IMR-90 (cell line): ENCODE measurements around the gene KIF22. TPM values are rescaled to one million over a fixed set of nuclear protein-coding genes. Genes with fewer than 3 reads are reported as not detected.
A peak's percentile ranks its signal among the peaks of the same experiment; 100 is the strongest.

Experiments used
- ATAC-seq: fragments of 200-7000 bp; cut with Tn5 transposase; 2 replicates; pipeline ENCODE4 v1.9.1; 2020; ENCODE audit warnings: low read depth, mild to moderate bottlenecking, moderate library complexity
- BruUV-seq: library from RNA; stranded (reverse); fragments of 400-500 nt; replicated peaks from 2 replicates; lab custom pipeline; 2021; lab: Mats Ljungman, UMichigan
- CTCF ChIA-PET: fragments of 300-600 bp; formaldehyde crosslinking; extraction: SDS; loops from one replicate; lab custom pipeline; 2021; ENCODE audit warnings: antibody characterized with exemption; lab: Yijun Ruan, JAX
- POLR2A ChIA-PET: fragments of 300-600 bp; sonication (Branson Sonifier 250); formaldehyde crosslinking; loops from one replicate; lab custom pipeline; 2022; ENCODE audit warnings: antibody characterized with exemption; ENCODE audit not compliant: unreplicated experiment; lab: Charles Lee
- DNase-seq: peaks from one replicate; pipeline ENCODE4 v3.0.0; 2013
- H2AFZ ChIP-seq: replicated peaks from 2 replicates; pipeline ENCODE3; 2013; ENCODE audit warnings: low read length, mild to moderate bottlenecking; ENCODE audit not compliant: poor library complexity
- H2AK5ac ChIP-seq: 2 replicates; pipeline ENCODE4 v1.6.1; 2013; ENCODE audit warnings: low read depth, low read length, inconsistent platforms
- H2AK9ac ChIP-seq: replicated peaks from 2 replicates; pipeline ENCODE3; 2013; ENCODE audit warnings: mild to moderate bottlenecking, low read depth, low read length, moderate library complexity; ENCODE audit not compliant: poor library complexity
- H2BK120ac ChIP-seq: 2 replicates; pipeline ENCODE4 v1.6.1; 2013; ENCODE audit warnings: low read depth, low read length, inconsistent platforms
- H2BK15ac ChIP-seq: 3 replicates; pipeline ENCODE4 v1.6.1; 2013; ENCODE audit warnings: low read depth, low read length, inconsistent platforms
- H2BK20ac ChIP-seq: 2 replicates; pipeline ENCODE4 v1.6.1; 2013; ENCODE audit warnings: low read depth, mild to moderate bottlenecking, inconsistent platforms, low read length, moderate library complexity
- H2BK5ac ChIP-seq: 2 replicates; pipeline ENCODE4 v1.6.1; 2013; ENCODE audit warnings: mild to moderate bottlenecking, low read depth, low read length, inconsistent platforms; ENCODE audit not compliant: poor library complexity, severe bottlenecking
- H3K14ac ChIP-seq: replicated peaks from 2 replicates; pipeline ENCODE4 v1.6.1; 2013; ENCODE audit warnings: low read depth, low read length, inconsistent platforms
- H3K18ac ChIP-seq: 2 replicates; pipeline ENCODE4 v1.6.1; 2013; ENCODE audit warnings: low read depth, low read length, control low read depth
- H3K23ac ChIP-seq: 2 replicates; pipeline ENCODE4 v1.6.1; 2013; ENCODE audit warnings: low read depth, low read length, inconsistent platforms
- H3K27ac ChIP-seq: 2 replicates; pipeline ENCODE4 v1.5.1; 2013; ENCODE audit warnings: mild to moderate bottlenecking, control low read depth, low read length; ENCODE audit not compliant: insufficient read depth
- H3K27me3 ChIP-seq: 2 replicates; pipeline ENCODE4 v1.6.1; 2013; ENCODE audit warnings: low read length; ENCODE audit not compliant: control insufficient read depth, insufficient read depth
- H3K36me3 ChIP-seq: 2 replicates; pipeline ENCODE4 v1.6.1; 2013; ENCODE audit warnings: low read length, mixed read lengths; ENCODE audit not compliant: control insufficient read depth, insufficient read depth
- H3K4ac ChIP-seq: 2 replicates; pipeline ENCODE4 v1.6.1; 2013; ENCODE audit warnings: low read depth, low read length, inconsistent platforms
- H3K4me1 ChIP-seq: 2 replicates; pipeline ENCODE4 v1.6.1; 2013; ENCODE audit warnings: low read length, mixed read lengths; ENCODE audit not compliant: control insufficient read depth, insufficient read depth
- H3K4me2 ChIP-seq: 2 replicates; pipeline ENCODE4 v1.6.1; 2013; ENCODE audit warnings: low read depth, mild to moderate bottlenecking, control low read depth, low read length, moderate library complexity
- H3K4me3 ChIP-seq: 2 replicates; pipeline ENCODE4 v1.5.1; 2013; ENCODE audit warnings: low read depth, mild to moderate bottlenecking, control low read depth, low read length, moderate library complexity; ENCODE audit not compliant: insufficient read depth
- H3K56ac ChIP-seq: 2 replicates; pipeline ENCODE4 v1.6.1; 2013; ENCODE audit warnings: low read length, inconsistent platforms; ENCODE audit not compliant: insufficient read depth; ENCODE audit errors: extremely low read depth
- H3K79me1 ChIP-seq, 2 experiments: 2 replicates each; pipeline ENCODE4 v1.6.1; 2013; ENCODE audit warnings: low read length in 2 of 2, inconsistent platforms in 1 of 2, low read depth in 1 of 2
- H3K9ac ChIP-seq: 2 replicates; pipeline ENCODE4 v1.6.1; 2013; ENCODE audit warnings: low read depth, low read length, control low read depth
- H3K9me1 ChIP-seq: 2 replicates; pipeline ENCODE4 v1.6.1; 2013; ENCODE audit warnings: low read length, inconsistent platforms; ENCODE audit not compliant: insufficient read depth
- H3K9me3 ChIP-seq: 2 replicates; pipeline ENCODE4 v1.6.1; 2013; ENCODE audit warnings: low read length; ENCODE audit not compliant: control insufficient read depth, insufficient read depth
- H4K20me1 ChIP-seq: 2 replicates; pipeline ENCODE4 v1.6.1; 2013; ENCODE audit warnings: low read length, inconsistent platforms; ENCODE audit not compliant: insufficient read depth
- H4K5ac ChIP-seq: 2 replicates; pipeline ENCODE4 v1.6.1; 2013; ENCODE audit warnings: mild to moderate bottlenecking, low read depth, low read length, control low read depth
- H4K8ac ChIP-seq, 2 experiments: 2 replicates each; pipeline ENCODE4 v1.6.1; 2013; ENCODE audit warnings: low read depth in 2 of 2, low read length in 2 of 2, control low read depth in 1 of 2, inconsistent platforms in 1 of 2
- H4K91ac ChIP-seq: 2 replicates; pipeline ENCODE4 v1.6.1; 2013; ENCODE audit warnings: low read depth, low read length, inconsistent platforms; ENCODE audit not compliant: insufficient read depth
- BHLHE40 ChIP-seq: fragments of 150-350 bp; IDR thresholded peaks from 2 replicates; pipeline ENCODE4 v1.6.1; 2016; ENCODE audit warnings: mild to moderate bottlenecking, low read depth, low read length
- CTCF ChIP-seq: conservative IDR thresholded peaks from 2 replicates; pipeline ENCODE4 v1.5.1; 2012; ENCODE audit warnings: mild to moderate bottlenecking, low read depth, low read length, improper control_type of control experiment
- MAZ ChIP-seq: IDR thresholded peaks from 2 replicates; pipeline ENCODE4 v1.6.1; 2012; ENCODE audit warnings: low read depth, mild to moderate bottlenecking, low read length, improper control_type of control experiment, moderate library complexity, borderline replicate concordance
- MXI1 ChIP-seq: IDR thresholded peaks from 2 replicates; pipeline ENCODE4 v1.6.1; 2012; ENCODE audit warnings: low read depth, mild to moderate bottlenecking, low read length, moderate library complexity, borderline replicate concordance
- POLR2A ChIP-seq: IDR thresholded peaks from 2 replicates; pipeline ENCODE4 v1.6.1; 2012; ENCODE audit warnings: mild to moderate bottlenecking, low read depth, low read length
- RAD21 ChIP-seq: IDR thresholded peaks from 2 replicates; pipeline ENCODE4 v1.6.1; 2012; ENCODE audit warnings: low read length, improper control_type of control experiment
- RFX5 ChIP-seq: IDR thresholded peaks from 2 replicates; pipeline ENCODE4 v1.8.0; 2012; ENCODE audit warnings: low read depth, mild to moderate bottlenecking, low read length, moderate library complexity
- SMC3 ChIP-seq: fragments of 150-350 bp; IDR thresholded peaks from 2 replicates; pipeline ENCODE4 v1.6.1; 2016; ENCODE audit warnings: low read depth, mild to moderate bottlenecking, antibody characterized with exemption, low read length, moderate library complexity
- WGBS, 2 experiments: methylation state at CpG; one replicate each; pipeline versions ENCODE4 v1.1.5 to v1.1.7; 2013; ENCODE audit warnings: missing lambda C conversion rate in 2 of 2; ENCODE audit not compliant: insufficient read length in 1 of 2; ENCODE audit errors: extremely low coverage in 2 of 2; 5-methylcytosine and 5-hydroxymethylcytosine counted together
- dilution Hi-C: fragments of 300-500 bp; cut with HindIII; formaldehyde crosslinking; loops from one replicate; pipeline ENCODE4 v1.14.3; 2018; ENCODE audit warnings: low sequenced_read_pairs; ENCODE audit not compliant: unreplicated experiment
- in situ Hi-C: fragments of 300-500 bp; cut with MboI; formaldehyde crosslinking; loops from 3 replicates; pipeline ENCODE4 v1.14.3; 2019; ENCODE audit warnings: low sequenced_read_pairs, inconsistent platforms, mixed read lengths
- intact Hi-C: fragments of 100-400 bp; cut with micrococcal nuclease; formaldehyde crosslinking; loops from 2 replicates; pipeline ENCODE4 v1.10.0; 2022
- polyA plus RNA-seq, 3 experiments: library from polyadenylated mRNA; depleted of rRNA; stranded (reverse); fragments of >200 nt; gene quantifications; 2 replicates each; pipeline ENCODE4 v1.2.3, GENCODE V29; 2012; ENCODE audit warnings: low replicate concordance in 1 of 3
- total RNA-seq: library from RNA; depleted of rRNA; stranded (reverse); fragments of >200 nt; gene quantifications from 2 replicates; pipeline ENCODE4 v1.2.3, GENCODE V29; 2012
- TF ChIP-seq, protein P1 (sequence below): fragments of 150-350 bp; IDR thresholded peaks from 2 replicates; pipeline ENCODE4 v1.6.1; 2016; ENCODE audit warnings: low read depth, mild to moderate bottlenecking, low read length, moderate library complexity, borderline replicate concordance
- TF ChIP-seq, protein P2 (sequence below): fragments of 150-350 bp; IDR thresholded peaks from 2 replicates; pipeline ENCODE4 v1.6.1; 2017; ENCODE audit warnings: mild to moderate bottlenecking, antibody characterized with exemption, low read length, low read depth

KIF22 gene
- total and polyA plus RNA-seq, 2 of the 4 experiments (the other 2 are of a cell fraction), result 43.0 to 65.1 TPM

DNA sequence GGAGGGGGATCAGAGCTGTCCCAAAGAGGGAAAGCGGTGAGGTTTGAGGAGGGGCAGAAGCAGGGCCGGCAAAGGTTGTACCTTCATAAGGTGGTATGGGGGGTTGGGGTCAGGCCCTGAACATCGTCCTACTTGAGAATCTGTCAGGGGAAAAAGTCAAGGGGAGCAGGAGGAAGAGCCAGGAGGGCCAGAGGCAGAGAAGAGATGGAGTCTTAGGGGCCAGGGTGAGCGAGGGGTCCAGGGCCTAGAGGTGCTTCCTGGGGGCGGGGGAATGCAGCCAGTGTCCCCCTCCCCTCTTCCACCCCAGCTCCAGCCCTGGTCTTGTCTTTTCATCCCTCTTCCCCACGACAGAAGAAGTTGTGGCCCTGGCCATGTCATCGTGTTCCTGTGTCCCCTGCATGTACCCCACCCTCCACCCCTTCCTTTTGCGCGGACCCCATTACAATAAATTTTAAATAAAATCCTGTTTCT lies 20.2 kb downstream of the KIF22 start (continued):
- TF ChIP-seq BHLHE40, result no peak

GRCh38 chr16:29811170-29811895 lies 20.8 kb downstream of the KIF22 start:
- H2BK5ac ChIP-seq, result peak overlapping the region; percentile 37
- H3K79me1 ChIP-seq, result peaks cover 8 to 50% of the 10 kb centered on the region in 2 experiments; a peak in 3 of 4 replicates
- 0% methylated on average over 7 of the region's 31 CpGs; no CpG with 5 or more reads in 1 of the 2 experiments for WGBS, 2 experiments
- peak overlapping the region; percentile 98 for H2AK9ac ChIP-seq
- H3K9ac ChIP-seq, result peak overlapping the region; percentile 55
- H3K36me3 ChIP-seq, result peaks cover 12% of the 10 kb centered on the region
- peak overlapping the region; percentile 83 for H3K27ac ChIP-seq
- no TSS peak for BruUV-seq
- peak overlapping the region; percentile 79 for H3K4me2 ChIP-seq
- H2BK120ac ChIP-seq, result peak overlapping the region; percentile 41
- TF ChIP-seq MAZ, result peak; percentile 91
- TF ChIP-seq CTCF, result no peak
- no peak for TF ChIP-seq RAD21
- no peak for TF ChIP-seq POLR2A
- TF ChIP-seq RFX5, result no peak
- TF ChIP-seq, protein P1, sequence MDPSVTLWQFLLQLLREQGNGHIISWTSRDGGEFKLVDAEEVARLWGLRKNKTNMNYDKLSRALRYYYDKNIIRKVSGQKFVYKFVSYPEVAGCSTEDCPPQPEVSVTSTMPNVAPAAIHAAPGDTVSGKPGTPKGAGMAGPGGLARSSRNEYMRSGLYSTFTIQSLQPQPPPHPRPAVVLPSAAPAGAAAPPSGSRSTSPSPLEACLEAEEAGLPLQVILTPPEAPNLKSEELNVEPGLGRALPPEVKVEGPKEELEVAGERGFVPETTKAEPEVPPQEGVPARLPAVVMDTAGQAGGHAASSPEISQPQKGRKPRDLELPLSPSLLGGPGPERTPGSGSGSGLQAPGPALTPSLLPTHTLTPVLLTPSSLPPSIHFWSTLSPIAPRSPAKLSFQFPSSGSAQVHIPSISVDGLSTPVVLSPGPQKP, result no peak
- peak; percentile 61; the same call in 1 of the 2 replicates for TF ChIP-seq MXI1
- TF ChIP-seq, protein P2, sequence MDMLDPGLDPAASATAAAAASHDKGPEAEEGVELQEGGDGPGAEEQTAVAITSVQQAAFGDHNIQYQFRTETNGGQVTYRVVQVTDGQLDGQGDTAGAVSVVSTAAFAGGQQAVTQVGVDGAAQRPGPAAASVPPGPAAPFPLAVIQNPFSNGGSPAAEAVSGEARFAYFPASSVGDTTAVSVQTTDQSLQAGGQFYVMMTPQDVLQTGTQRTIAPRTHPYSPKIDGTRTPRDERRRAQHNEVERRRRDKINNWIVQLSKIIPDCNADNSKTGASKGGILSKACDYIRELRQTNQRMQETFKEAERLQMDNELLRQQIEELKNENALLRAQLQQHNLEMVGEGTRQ, result no peak
- TF ChIP-seq SMC3, result no peak
- H2BK20ac ChIP-seq, result peak overlapping the region; percentile 3; the same call in 1 of the 2 replicates
- POLR2A ChIA-PET, result interaction anchor here (0.7 kb wide), 1 partner anchor 19 kb away, joined by 6 read pairs; no protein-coding TSS in a partner anchor
- peak overlapping the region; percentile 26; the same call in 1 of the 2 replicates for H3K18ac ChIP-seq
- intact Hi-C loops (no loop called here), in situ Hi-C loops (no loop called here), dilution Hi-C loops (no loop called here)
- peak overlapping the region; percentile 90 for H2AFZ ChIP-seq
- peak overlapping the region; percentile 3; the same call in 1 of the 2 replicates for H4K5ac ChIP-seq
- peak overlapping the region; percentile 47; the same call in 1 of the 3 replicates for H2BK15ac ChIP-seq
- peaks cover 30% of the 10 kb centered on the region for H4K20me1 ChIP-seq
- H3K9me3 ChIP-seq, result no peaks in the 10 kb centered on the region
- H3K23ac ChIP-seq, result peak overlapping the region; percentile 79
- H3K4me1 ChIP-seq, result peaks cover 27% of the 10 kb centered on the region
- peak overlapping the region; percentile 80 for H3K4me3 ChIP-seq
- peak; percentile 70 for ATAC-seq
- peak; percentile 98 for DNase-seq
- peak overlapping the region; percentile 76; the same call in 1 of the 2 replicates for H3K14ac ChIP-seq
- 0 out of 2 replicates have a peak overlapping the region, but pooled peaks have one; percentile 54 for H3K56ac ChIP-seq
- CTCF ChIA-PET, result interaction anchor here (1.4 kb wide), 1 partner anchor 21 kb away, joined by 3 read pairs; no protein-coding TSS in a partner anchor
- peak overlapping the region; percentile 72 for H4K91ac ChIP-seq
- H3K4ac ChIP-seq, result peak overlapping the region; percentile 76
- H3K9me1 ChIP-seq, result peaks cover 13% of the 10 kb centered on the region
- H2AK5ac ChIP-seq, result peak overlapping the region; percentile 86
- peak overlapping the region in 1 of 2 experiments; percentile 55; a peak in 1 of 4 replicates for H4K8ac ChIP-seq
- no peaks in the 10 kb centered on the region for H3K27me3 ChIP-seq
